ENCODE measurements around the gene SGMS2.

Gene SGMS2

DNA sequence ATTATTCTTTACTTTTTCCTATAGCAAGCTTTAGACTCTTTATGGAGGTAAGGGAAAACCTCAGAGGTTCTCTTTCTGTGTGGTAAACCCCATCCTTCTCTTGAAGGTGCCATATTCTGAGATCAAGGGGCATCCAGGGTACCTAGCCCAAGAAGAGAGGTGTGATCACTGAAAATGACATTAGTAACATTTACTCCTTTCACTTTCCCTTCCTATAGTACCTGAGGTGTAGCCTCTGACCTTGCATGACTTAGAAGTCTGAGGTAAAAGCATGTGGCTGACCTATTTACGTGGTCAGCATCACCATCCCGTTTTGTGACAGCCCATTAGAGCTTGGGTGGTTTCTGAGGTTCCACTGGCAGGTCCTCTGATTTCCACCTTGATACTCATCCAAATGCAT, 25.7 kb downstream of the SGMS2 start:
- Histone ChIP-seq H3K9me3 (ENCODE audit: control insufficient read depth, insufficient read depth, low read depth, low read length) (no peaks in the 10 kb centered on the region), H3K4me3 (ENCODE audit: low read depth, low read length) (no peak overlapping the region), H3K4me1 (ENCODE audit: control insufficient read depth, insufficient read depth, low read length) (peaks cover 13% of the 10 kb centered on the region), H3K36me3 (ENCODE audit: control insufficient read depth in 2 of 2, insufficient read depth in 1 of 2, low read length in 2 of 2) (no peaks in the 10 kb centered on the region), H3K27ac (ENCODE audit: extremely low read depth, low read depth, low read length) (no peak overlapping the region)
- POLR2A ChIA-PET: no interaction called here
- CTCF ChIA-PET: no interaction called here
- no peak for TF ChIP-seq ZBTB48 (tag by site-specific recombination; IDR thresholded peaks at IDR 0.05)
- no peak for TF ChIP-seq ZBTB8A (tag by site-specific recombination; IDR thresholded peaks at IDR 0.05)
- TF ChIP-seq KLF1 (tag by site-specific recombination; IDR thresholded peaks at IDR 0.05): no peak
- TF ChIP-seq ZNF155 (tag by site-specific recombination; IDR thresholded peaks at IDR 0.05): no peak
- no peak for TF ChIP-seq ZNF280D (tag by site-specific recombination; IDR thresholded peaks at IDR 0.05)
- no peak for TF ChIP-seq MEIS1 (CRISPR knock-in tag; IDR thresholded peaks at IDR 0.05; ENCODE audit: borderline replicate concordance)
- TF ChIP-seq ZNF530 (tag by site-specific recombination; IDR thresholded peaks at IDR 0.05; ENCODE audit: low read depth): no peak
- TF ChIP-seq ZNF248 (tag by site-specific recombination; IDR thresholded peaks at IDR 0.05): no peak
- TF ChIP-seq ZNF157 (tag by site-specific recombination; IDR thresholded peaks at IDR 0.05): no peak
- no peak for TF ChIP-seq YY1 (tag by site-specific recombination; IDR thresholded peaks at IDR 0.05)
- no peak for TF ChIP-seq ZNF449 (tag by site-specific recombination; IDR thresholded peaks at IDR 0.05)
- TF ChIP-seq, protein P1, sequence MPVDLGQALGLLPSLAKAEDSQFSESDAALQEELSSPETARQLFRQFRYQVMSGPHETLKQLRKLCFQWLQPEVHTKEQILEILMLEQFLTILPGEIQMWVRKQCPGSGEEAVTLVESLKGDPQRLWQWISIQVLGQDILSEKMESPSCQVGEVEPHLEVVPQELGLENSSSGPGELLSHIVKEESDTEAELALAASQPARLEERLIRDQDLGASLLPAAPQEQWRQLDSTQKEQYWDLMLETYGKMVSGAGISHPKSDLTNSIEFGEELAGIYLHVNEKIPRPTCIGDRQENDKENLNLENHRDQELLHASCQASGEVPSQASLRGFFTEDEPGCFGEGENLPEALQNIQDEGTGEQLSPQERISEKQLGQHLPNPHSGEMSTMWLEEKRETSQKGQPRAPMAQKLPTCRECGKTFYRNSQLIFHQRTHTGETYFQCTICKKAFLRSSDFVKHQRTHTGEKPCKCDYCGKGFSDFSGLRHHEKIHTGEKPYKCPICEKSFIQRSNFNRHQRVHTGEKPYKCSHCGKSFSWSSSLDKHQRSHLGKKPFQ (tag by site-specific recombination; IDR thresholded peaks at IDR 0.05): no peak
- TF ChIP-seq ZNF146 (tag by site-specific recombination; IDR thresholded peaks at IDR 0.05): no peak
- no peak for TF ChIP-seq ZFP3 (tag by site-specific recombination; IDR thresholded peaks at IDR 0.05; ENCODE audit: low read depth)
- TF ChIP-seq ZNF48 (tag by site-specific recombination; IDR thresholded peaks at IDR 0.05): no peak
- no peak for TF ChIP-seq ZNF341 (tag by site-specific recombination; IDR thresholded peaks at IDR 0.05; ENCODE audit: low read depth)
- no peak for TF ChIP-seq ZSCAN23 (tag by site-specific recombination; IDR thresholded peaks at IDR 0.05)
- TF ChIP-seq ZNF302 (tag by site-specific recombination; IDR thresholded peaks at IDR 0.05; ENCODE audit: low read depth): no peak
- TF ChIP-seq, protein P2, sequence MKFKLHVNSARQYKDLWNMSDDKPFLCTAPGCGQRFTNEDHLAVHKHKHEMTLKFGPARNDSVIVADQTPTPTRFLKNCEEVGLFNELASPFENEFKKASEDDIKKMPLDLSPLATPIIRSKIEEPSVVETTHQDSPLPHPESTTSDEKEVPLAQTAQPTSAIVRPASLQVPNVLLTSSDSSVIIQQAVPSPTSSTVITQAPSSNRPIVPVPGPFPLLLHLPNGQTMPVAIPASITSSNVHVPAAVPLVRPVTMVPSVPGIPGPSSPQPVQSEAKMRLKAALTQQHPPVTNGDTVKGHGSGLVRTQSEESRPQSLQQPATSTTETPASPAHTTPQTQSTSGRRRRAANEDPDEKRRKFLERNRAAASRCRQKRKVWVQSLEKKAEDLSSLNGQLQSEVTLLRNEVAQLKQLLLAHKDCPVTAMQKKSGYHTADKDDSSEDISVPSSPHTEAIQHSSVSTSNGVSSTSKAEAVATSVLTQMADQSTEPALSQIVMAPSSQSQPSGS (tag by site-specific recombination; IDR thresholded peaks at IDR 0.05; ENCODE audit: low read depth): no peak
- no peak for TF ChIP-seq GFI1B (tag by site-specific recombination; IDR thresholded peaks at IDR 0.05)

Measured in HEK293 (cell line).